Right lobe of liver (tissue), 4 donors: ENCODE measurements around the gene STX2.

Experiments
- POLR2A ChIP-seq: fragments of 450-650 bp; IDR thresholded peaks from one replicate; pipeline ENCODE4 v1.6.1; 2017; ENCODE audit warnings: antibody characterized with exemption, mild to moderate bottlenecking
- TF ChIP-seq, protein P1 (sequence below), 4 donors: fragments of 200-600 bp in 3 of 4; fragments of 450-650 bp in 1 of 4; IDR thresholded peaks; one replicate each; pipeline versions ENCODE4 v1.5.1 to v1.8.0; 2016 to 2022; ENCODE audit warnings: antibody characterized with exemption in 4 of 4, mild to moderate bottlenecking in 2 of 4
- donor health status: DM: no; HTN: no; CAD: no.
- donor health status: DM: no; HTN: no; CAD: no.
- donor health status: DM: no; HTN: yes; CAD: no.

GRCh38 chr12:130849561-130850417 is 10.7 kb upstream of the STX2 start:
- TF ChIP-seq, protein P1, sequence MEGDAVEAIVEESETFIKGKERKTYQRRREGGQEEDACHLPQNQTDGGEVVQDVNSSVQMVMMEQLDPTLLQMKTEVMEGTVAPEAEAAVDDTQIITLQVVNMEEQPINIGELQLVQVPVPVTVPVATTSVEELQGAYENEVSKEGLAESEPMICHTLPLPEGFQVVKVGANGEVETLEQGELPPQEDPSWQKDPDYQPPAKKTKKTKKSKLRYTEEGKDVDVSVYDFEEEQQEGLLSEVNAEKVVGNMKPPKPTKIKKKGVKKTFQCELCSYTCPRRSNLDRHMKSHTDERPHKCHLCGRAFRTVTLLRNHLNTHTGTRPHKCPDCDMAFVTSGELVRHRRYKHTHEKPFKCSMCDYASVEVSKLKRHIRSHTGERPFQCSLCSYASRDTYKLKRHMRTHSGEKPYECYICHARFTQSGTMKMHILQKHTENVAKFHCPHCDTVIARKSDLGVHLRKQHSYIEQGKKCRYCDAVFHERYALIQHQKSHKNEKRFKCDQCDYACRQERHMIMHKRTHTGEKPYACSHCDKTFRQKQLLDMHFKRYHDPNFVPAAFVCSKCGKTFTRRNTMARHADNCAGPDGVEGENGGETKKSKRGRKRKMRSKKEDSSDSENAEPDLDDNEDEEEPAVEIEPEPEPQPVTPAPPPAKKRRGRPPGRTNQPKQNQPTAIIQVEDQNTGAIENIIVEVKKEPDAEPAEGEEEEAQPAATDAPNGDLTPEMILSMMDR (IDR thresholded peaks at IDR 0.05), result no peak
- TF ChIP-seq POLR2A, result no peak
